Upper lobe of right lung (tissue), 1 donor: ENCODE results near the gene CNTNAP5. TPM values are rescaled to one million over a fixed set of nuclear protein-coding genes. Genes with fewer than 3 reads are reported as not detected.

ENCODE experiments used
- ATAC-seq: fragments of 200-7000 bp; cut with Tn5 transposase; one replicate; pipeline ENCODE4 v1.9.1; 2020; ENCODE audit warnings: mild to moderate bottlenecking, moderate library complexity
- DNase-seq: peaks from one replicate; pipeline ENCODE4 v3.0.0-alpha.2; 2020
- H3K27ac ChIP-seq: fragments of 200-600 bp; one replicate; pipeline ENCODE4 v1.8.0; 2022
- H3K27me3 ChIP-seq: fragments of 200-600 bp; one replicate; pipeline ENCODE4 v1.8.0; 2022; ENCODE audit warnings: mild to moderate bottlenecking
- H3K36me3 ChIP-seq: fragments of 200-600 bp; one replicate; pipeline ENCODE4 v1.8.0; 2022
- H3K4me1 ChIP-seq: fragments of 200-600 bp; one replicate; pipeline ENCODE4 v1.8.0; 2022
- H3K4me3 ChIP-seq: fragments of 200-600 bp; one replicate; pipeline ENCODE4 v1.8.0; 2022; ENCODE audit warnings: mild to moderate bottlenecking
- H3K9me3 ChIP-seq: fragments of 200-600 bp; one replicate; pipeline ENCODE4 v1.8.0; 2022
- intact Hi-C: fragments of 100-400 bp; cut with DNase I; formaldehyde crosslinking; loops from one replicate; pipeline ENCODE4 v1.11.0; 2022
- total RNA-seq: library from RNA; stranded (reverse); fragmentation: NEBNext Ultra II Directional; extraction: Animal tissue kit (Norgen Biotek cat#: 25700); gene quantifications from one replicate; pipeline ENCODE4 v1.2.1, GENCODE V29; 2021
- TF ChIP-seq, protein P1 (sequence below): fragments of 200-600 bp; IDR thresholded peaks from one replicate; pipeline ENCODE4 v1.8.0; 2022; ENCODE audit warnings: antibody characterized with exemption
- donor health status: DM: no; HTN: yes; CAD: no; lungs with severe emphysema.

The CNTNAP5 gene
- total RNA-seq, 1 donor from 2014 or later, result not detected

DNA sequence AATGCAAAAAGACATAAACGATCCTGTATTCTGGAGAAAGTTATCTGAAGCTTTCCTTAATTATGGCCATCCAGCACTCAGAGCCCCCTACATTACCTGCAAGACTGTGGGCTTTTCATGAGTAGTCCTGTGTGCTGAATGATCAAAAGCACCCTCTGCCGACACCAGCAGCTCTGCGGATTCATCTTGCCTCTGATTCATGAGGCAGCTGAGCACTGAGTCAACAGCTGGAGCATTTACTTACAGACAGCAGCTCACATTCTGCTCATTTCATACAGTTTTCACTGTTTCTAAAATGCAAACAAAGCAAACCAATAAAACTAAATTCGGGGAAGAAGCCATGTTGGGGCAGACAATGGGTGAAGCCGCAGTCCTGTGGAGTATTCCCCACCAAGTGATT is 886.5 kb downstream of the CNTNAP5 start:
- ATAC-seq, result no peak
- Histone ChIP-seq H3K27me3 (no peaks in the 10 kb centered on the region), H3K4me1 (no peaks in the 10 kb centered on the region), H3K9me3 (no peaks in the 10 kb centered on the region), H3K4me3 (no peak overlapping the region), H3K36me3 (no peaks in the 10 kb centered on the region), H3K27ac (no peak overlapping the region)
- intact Hi-C loops, result no loop called here
- TF ChIP-seq, protein P1, sequence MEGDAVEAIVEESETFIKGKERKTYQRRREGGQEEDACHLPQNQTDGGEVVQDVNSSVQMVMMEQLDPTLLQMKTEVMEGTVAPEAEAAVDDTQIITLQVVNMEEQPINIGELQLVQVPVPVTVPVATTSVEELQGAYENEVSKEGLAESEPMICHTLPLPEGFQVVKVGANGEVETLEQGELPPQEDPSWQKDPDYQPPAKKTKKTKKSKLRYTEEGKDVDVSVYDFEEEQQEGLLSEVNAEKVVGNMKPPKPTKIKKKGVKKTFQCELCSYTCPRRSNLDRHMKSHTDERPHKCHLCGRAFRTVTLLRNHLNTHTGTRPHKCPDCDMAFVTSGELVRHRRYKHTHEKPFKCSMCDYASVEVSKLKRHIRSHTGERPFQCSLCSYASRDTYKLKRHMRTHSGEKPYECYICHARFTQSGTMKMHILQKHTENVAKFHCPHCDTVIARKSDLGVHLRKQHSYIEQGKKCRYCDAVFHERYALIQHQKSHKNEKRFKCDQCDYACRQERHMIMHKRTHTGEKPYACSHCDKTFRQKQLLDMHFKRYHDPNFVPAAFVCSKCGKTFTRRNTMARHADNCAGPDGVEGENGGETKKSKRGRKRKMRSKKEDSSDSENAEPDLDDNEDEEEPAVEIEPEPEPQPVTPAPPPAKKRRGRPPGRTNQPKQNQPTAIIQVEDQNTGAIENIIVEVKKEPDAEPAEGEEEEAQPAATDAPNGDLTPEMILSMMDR, result no peak
- DNase-seq, result no peak

DNA sequence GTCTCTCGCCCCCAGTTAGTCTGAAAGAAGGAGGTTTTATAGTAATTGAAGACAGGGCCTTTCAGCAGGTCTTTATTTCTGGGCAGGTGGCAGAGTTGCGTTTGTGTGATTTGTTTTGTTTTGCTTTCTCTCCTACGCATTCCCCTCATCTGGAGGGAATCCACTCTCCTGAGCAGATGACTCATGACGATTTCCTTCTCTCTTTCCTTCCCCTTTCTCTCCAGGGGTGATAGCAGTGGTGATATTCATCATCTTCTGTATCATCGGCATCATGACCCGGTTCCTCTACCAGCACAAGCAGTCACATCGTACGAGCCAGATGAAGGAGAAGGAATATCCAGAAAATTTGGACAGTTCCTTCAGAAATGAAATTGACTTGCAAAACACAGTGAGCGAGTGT is 888.8 kb downstream of the CNTNAP5 start:
- H3K36me3 ChIP-seq, result no peaks in the 10 kb centered on the region
- H3K4me3 ChIP-seq, result no peak overlapping the region
- intact Hi-C loops, result no loop called here
- no peaks in the 10 kb centered on the region for H3K27me3 ChIP-seq
- DNase-seq (no peak), ATAC-seq (no peak)
- no peak overlapping the region for H3K27ac ChIP-seq
- no peaks in the 10 kb centered on the region for H3K9me3 ChIP-seq
- TF ChIP-seq, protein P1, result no peak
- H3K4me1 ChIP-seq, result no peaks in the 10 kb centered on the region

DNA sequence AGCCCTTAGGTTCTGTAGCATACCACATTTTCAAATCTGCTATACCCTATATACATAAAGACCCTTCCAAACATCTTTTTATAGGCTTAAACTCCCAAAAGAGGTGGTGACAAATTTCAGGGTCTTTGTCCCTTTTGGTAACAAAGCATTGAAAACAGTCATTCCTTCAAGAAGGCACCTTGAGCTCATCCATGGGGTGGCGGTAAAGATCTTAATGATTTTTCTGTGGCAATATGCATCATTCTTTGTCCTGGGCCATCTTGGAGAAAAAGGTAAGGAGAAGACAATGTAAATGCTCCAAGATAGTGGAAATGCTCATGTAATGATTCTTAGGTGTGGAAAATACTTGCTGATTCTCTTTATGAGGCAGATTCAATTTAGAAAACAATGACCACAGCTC is 890.5 kb downstream of the CNTNAP5 start:
- no peak overlapping the region for H3K27ac ChIP-seq
- H3K27me3 ChIP-seq, result no peaks in the 10 kb centered on the region
- H3K4me1 ChIP-seq, result no peaks in the 10 kb centered on the region
- intact Hi-C loops, result no loop called here
- H3K4me3 ChIP-seq, result no peak overlapping the region
- H3K9me3 ChIP-seq, result no peaks in the 10 kb centered on the region
- no peak for DNase-seq
- ATAC-seq, result no peak
- TF ChIP-seq, protein P1, result no peak
- no peaks in the 10 kb centered on the region for H3K36me3 ChIP-seq

DNA sequence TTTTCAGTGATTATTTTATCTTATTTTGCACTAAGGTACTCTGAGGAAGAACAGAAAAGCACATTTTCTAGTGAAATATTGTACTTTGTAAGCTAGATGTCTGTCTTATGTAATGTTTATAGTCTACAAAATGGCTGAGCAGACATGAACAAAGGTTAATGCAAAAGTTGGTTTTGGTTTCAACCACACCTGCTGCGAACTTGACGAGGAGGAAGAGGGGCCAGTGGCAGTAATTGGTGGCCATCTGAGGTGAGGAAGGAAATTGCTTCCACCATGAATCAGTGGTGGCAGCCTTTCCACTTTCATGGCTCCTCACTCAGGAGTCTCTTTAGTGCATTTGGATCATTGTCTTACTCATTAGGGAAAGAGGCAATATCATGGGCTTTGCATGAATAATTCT is 894.2 kb downstream of the CNTNAP5 start:
- Histone ChIP-seq H3K4me3 (no peak overlapping the region), H3K36me3 (no peaks in the 10 kb centered on the region), H3K27ac (no peak overlapping the region), H3K9me3 (no peaks in the 10 kb centered on the region), H3K27me3 (no peaks in the 10 kb centered on the region), H3K4me1 (no peaks in the 10 kb centered on the region)
- TF ChIP-seq, protein P1, result no peak
- no peak for DNase-seq
- ATAC-seq, result no peak
- intact Hi-C loops, result no loop called here

DNA sequence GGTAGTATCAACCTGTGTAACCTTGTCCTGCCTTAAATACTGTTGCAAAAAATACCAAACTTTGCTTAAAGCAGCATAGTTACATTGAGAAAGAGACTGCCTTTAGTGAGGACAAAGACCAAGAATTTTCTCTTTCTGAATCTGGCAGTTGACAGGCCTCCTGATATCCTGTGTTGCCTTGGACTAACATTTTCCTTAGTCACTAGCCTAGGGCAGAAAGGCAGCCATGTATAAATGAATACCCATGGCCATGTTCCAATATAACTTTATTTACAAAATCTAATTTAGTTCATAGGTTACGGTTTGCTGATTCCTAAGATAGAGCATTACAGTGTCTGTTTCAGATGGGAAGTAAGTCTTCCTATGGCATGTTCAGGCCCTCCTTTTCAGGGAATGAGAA is 895.4 kb downstream of the CNTNAP5 start:
- TF ChIP-seq, protein P1, result no peak
- H3K4me3 ChIP-seq, result no peak overlapping the region
- no peaks in the 10 kb centered on the region for H3K9me3 ChIP-seq
- intact Hi-C loops, result no loop called here
- H3K27me3 ChIP-seq, result no peaks in the 10 kb centered on the region
- H3K36me3 ChIP-seq, result no peaks in the 10 kb centered on the region
- ATAC-seq (no peak), DNase-seq (no peak)
- H3K27ac ChIP-seq, result no peak overlapping the region
- no peaks in the 10 kb centered on the region for H3K4me1 ChIP-seq

DNA sequence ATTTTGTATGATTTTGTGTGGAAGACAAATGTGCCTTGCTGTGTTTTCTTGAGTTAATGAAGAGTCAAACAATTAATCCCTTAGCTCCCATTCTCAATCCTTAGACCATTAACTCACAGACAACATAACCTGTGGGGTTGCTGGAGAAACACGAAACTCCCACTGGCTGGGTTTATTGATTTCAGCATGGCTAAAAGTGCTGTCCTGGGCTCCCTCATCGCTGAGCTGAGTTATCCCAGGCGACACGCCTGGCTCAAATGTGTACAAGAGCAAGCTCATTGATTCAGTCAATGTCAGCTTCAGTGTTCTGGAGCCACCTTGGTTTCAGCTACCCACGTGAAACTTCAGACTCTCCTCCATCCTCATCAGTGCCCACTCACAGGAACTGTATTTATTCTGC is 896.1 kb downstream of the CNTNAP5 start:
- Histone ChIP-seq H3K36me3 (no peaks in the 10 kb centered on the region), H3K27ac (no peak overlapping the region), H3K4me3 (no peak overlapping the region), H3K27me3 (no peaks in the 10 kb centered on the region), H3K9me3 (no peaks in the 10 kb centered on the region), H3K4me1 (no peaks in the 10 kb centered on the region)
- DNase-seq (no peak), ATAC-seq (no peak)
- TF ChIP-seq, protein P1, result no peak
- intact Hi-C loops, result no loop called here
